Activated CD4-positive, alpha-beta T cell treated with anti-CD3 and anti-CD28 coated beads for 36 hours (primary cell): ENCODE data around the gene GATA6. TPM values are rescaled to one million over a fixed set of nuclear protein-coding genes. Genes with fewer than 3 reads are reported as not detected.

ENCODE experiments used
- ATAC-seq: fragments of 200-7000 bp; cut with Tn5 transposase; one replicate; pipeline ENCODE4 v1.10.0; 2021; ENCODE audit warnings: mild to moderate bottlenecking, moderate library complexity
- CTCF ChIA-PET: fragments of 350-600 bp; sonication (Branson Sonifier 250); formaldehyde crosslinking; loops from one replicate; lab custom pipeline; 2021; ENCODE audit warnings: antibody characterized with exemption; lab: Charles Lee
- POLR2A ChIA-PET: fragments of 350-600 bp; sonication (Branson Sonifier 250); formaldehyde crosslinking; loops from one replicate; lab custom pipeline; 2021; ENCODE audit warnings: antibody characterized with exemption, inconsistent platforms; lab: Charles Lee
- DNase-seq: peaks from one replicate; pipeline ENCODE4 v3.0.0-alpha.2; 2020
- H3K27ac Mint-ChIP-seq: one replicate; pipeline ENCODE4 v1.8.0; 2021; ENCODE audit warnings: mixed read lengths
- H3K27me3 Mint-ChIP-seq: one replicate; pipeline ENCODE4 v1.8.0; 2021; ENCODE audit warnings: mixed read lengths
- H3K36me3 Mint-ChIP-seq: one replicate; pipeline ENCODE4 v1.8.0; 2021; ENCODE audit warnings: low read depth, mixed read lengths
- H3K4me1 Mint-ChIP-seq: one replicate; pipeline ENCODE4 v1.8.0; 2021; ENCODE audit warnings: mixed read lengths
- H3K4me3 Mint-ChIP-seq: one replicate; pipeline ENCODE4 v1.8.0; 2021; ENCODE audit warnings: mild to moderate bottlenecking, moderate library complexity, mixed read lengths
- H3K9me3 Mint-ChIP-seq: one replicate; pipeline ENCODE4 v1.8.0; 2021; ENCODE audit warnings: low read depth, mixed read lengths
- intact Hi-C, 2 experiments: fragments of 100-400 bp; cut with DNase I in 1 of 2; cut with micrococcal nuclease in 1 of 2; formaldehyde crosslinking; loops; one replicate each; pipeline versions ENCODE4 v1.14.2 to v1.15.1; 2022 to 2024; cut with DNase I, micrococcal nuclease
- total RNA-seq, 2 experiments: library from RNA; stranded (reverse); gene quantifications; one replicate each; pipeline ENCODE4 v1.2.3, GENCODE V29; 2021

GATA6 gene
- total RNA-seq, 2 experiments from 2014 or later = not detected

GRCh38 chr18:22152093-22152492 is 17.3 kb upstream of the GATA6 start:
- no peaks in the 10 kb centered on the region for H3K9me3 Mint-ChIP-seq
- DNase-seq (no peak), ATAC-seq (no peak)
- no peaks in the 10 kb centered on the region for H3K4me1 Mint-ChIP-seq
- POLR2A ChIA-PET = no interaction called here
- CTCF ChIA-PET = no interaction called here
- intact Hi-C loops = no loop called here
- no peak overlapping the region for H3K4me3 Mint-ChIP-seq
- H3K36me3 Mint-ChIP-seq = no peaks in the 10 kb centered on the region
- H3K27me3 Mint-ChIP-seq = peaks cover 7% of the 10 kb centered on the region
- H3K27ac Mint-ChIP-seq = no peak overlapping the region

GRCh38 chr18:22153428-22153827 is 16.0 kb upstream of the GATA6 start:
- POLR2A ChIA-PET = no interaction called here
- Mint-ChIP-seq H3K9me3 (no peaks in the 10 kb centered on the region), H3K4me3 (no peak overlapping the region), H3K36me3 (no peaks in the 10 kb centered on the region), H3K4me1 (no peaks in the 10 kb centered on the region), H3K27me3 (peaks cover 8% of the 10 kb centered on the region), H3K27ac (no peak overlapping the region)
- intact Hi-C loops = no loop called here
- CTCF ChIA-PET = no interaction called here
- no peak for DNase-seq
- no peak for ATAC-seq

GRCh38 chr18:22155584-22155983 is 13.8 kb upstream of the GATA6 start:
- intact Hi-C loops = no loop called here
- H3K9me3 Mint-ChIP-seq = no peaks in the 10 kb centered on the region

GRCh38 chr18:22159014-22159413 is 10.4 kb upstream of the GATA6 start:
- ChIA-PET CTCF (no interaction called here), POLR2A (no interaction called here)
- Mint-ChIP-seq H3K4me1 (no peaks in the 10 kb centered on the region), H3K27ac (no peak overlapping the region), H3K27me3 (peaks cover 24% of the 10 kb centered on the region), H3K36me3 (no peaks in the 10 kb centered on the region), H3K4me3 (no peak overlapping the region), H3K9me3 (no peaks in the 10 kb centered on the region)
- intact Hi-C loops = no loop called here
- DNase-seq = no peak
- ATAC-seq = no peak

More at GRCh38 chr18:22155584-22155983, 13.8 kb upstream of the GATA6 start:
- H3K27me3 Mint-ChIP-seq = peaks cover 10% of the 10 kb centered on the region
- H3K4me1 Mint-ChIP-seq = no peaks in the 10 kb centered on the region
- no peak for ATAC-seq
- no peak for DNase-seq
- CTCF ChIA-PET = no interaction called here
- H3K4me3 Mint-ChIP-seq = no peak overlapping the region
- H3K27ac Mint-ChIP-seq = no peak overlapping the region
- no peaks in the 10 kb centered on the region for H3K36me3 Mint-ChIP-seq
- POLR2A ChIA-PET = no interaction called here

GRCh38 chr18:22161090-22161489 is 8.3 kb upstream of the GATA6 start:
- ATAC-seq = no peak
- Mint-ChIP-seq H3K9me3 (no peaks in the 10 kb centered on the region), H3K4me3 (no peak overlapping the region), H3K4me1 (peaks cover 2% of the 10 kb centered on the region), H3K27me3 (peaks cover 34% of the 10 kb centered on the region), H3K36me3 (no peaks in the 10 kb centered on the region), H3K27ac (no peak overlapping the region)
- ChIA-PET POLR2A (no interaction called here), CTCF (no interaction called here)
- no peak for DNase-seq
- intact Hi-C loops = loop anchor here in 1 of 2 experiments (10.0 kb wide), 2 partner anchors 166 to 254 kb away; partner anchors contain the start of gene CTAGE1

- intact Hi-C loops = loop anchor here in 1 of 2 experiments (1.0 to 10.0 kb wide), 3 partner anchors 13 to 251 kb away; partner anchors contain the start of gene CTAGE1
- Mint-ChIP-seq H3K27ac (no peak overlapping the region), H3K36me3 (no peaks in the 10 kb centered on the region), H3K4me3 (no peak overlapping the region), H3K4me1 (peaks cover 10% of the 10 kb centered on the region), H3K27me3 (peaks cover 55% of the 10 kb centered on the region), H3K9me3 (no peaks in the 10 kb centered on the region)
- ATAC-seq (no peak), DNase-seq (no peak)
- ChIA-PET CTCF (no interaction called here), POLR2A (no interaction called here)
Measured at GRCh38 chr18:22163416-22164161, 5.8 kb upstream of the GATA6 start.

GRCh38 chr18:22164337-22165048 is 4.9 kb upstream of the GATA6 start:
- intact Hi-C loops = loop anchor here (1.0 to 10.0 kb wide), 5 partner anchors 12 to 922 kb away; partner anchors contain the start of genes CTAGE1 (in 1 of the 2) and GREB1L (in 1 of the 2)
- peaks cover 60% of the 10 kb centered on the region for H3K27me3 Mint-ChIP-seq

GRCh38 chr18:22165049-22165602 is 4.3 kb upstream of the GATA6 start:
- no peaks in the 10 kb centered on the region for H3K9me3 Mint-ChIP-seq
- CTCF ChIA-PET = interaction anchor here (0.5 kb wide), 1 partner anchor 267 kb away, joined by 3 read pairs; no protein-coding TSS in a partner anchor
- H3K36me3 Mint-ChIP-seq = no peaks in the 10 kb centered on the region
- peaks cover 15% of the 10 kb centered on the region for H3K4me1 Mint-ChIP-seq
- H3K27me3 Mint-ChIP-seq = peaks cover 61% of the 10 kb centered on the region
- ATAC-seq = no peak
- intact Hi-C loops = loop anchor here (5.0 to 10.0 kb wide), 4 partner anchors 170 to 923 kb away; partner anchors contain the start of genes CTAGE1 (in 1 of the 2) and GREB1L (in 1 of the 2)
- no peak for DNase-seq
- POLR2A ChIA-PET = no interaction called here
- no peak overlapping the region for H3K4me3 Mint-ChIP-seq
- H3K27ac Mint-ChIP-seq = no peak overlapping the region

More at GRCh38 chr18:22164337-22165048, 4.9 kb upstream of the GATA6 start:
- Mint-ChIP-seq H3K4me1 (peaks cover 13% of the 10 kb centered on the region), H3K36me3 (no peaks in the 10 kb centered on the region), H3K9me3 (no peaks in the 10 kb centered on the region), H3K4me3 (no peak overlapping the region), H3K27ac (no peak overlapping the region)
- ATAC-seq (no peak), DNase-seq (no peak)
- POLR2A ChIA-PET = no interaction called here
- CTCF ChIA-PET = interaction anchor here (0.5 kb wide), 1 partner anchor 266 kb away, joined by 3 read pairs; no protein-coding TSS in a partner anchor

GRCh38 chr18:22165603-22166068 is 3.8 kb upstream of the GATA6 start:
- no peaks in the 10 kb centered on the region for H3K36me3 Mint-ChIP-seq
- peaks cover 19% of the 10 kb centered on the region for H3K4me1 Mint-ChIP-seq
- CTCF ChIA-PET = no interaction called here
- DNase-seq = no peak
- no peak overlapping the region for H3K4me3 Mint-ChIP-seq
- POLR2A ChIA-PET = no interaction called here
- H3K27ac Mint-ChIP-seq = no peak overlapping the region
- intact Hi-C loops = loop anchor here (2.0 to 10.0 kb wide), 5 partner anchors 171 to 923 kb away; partner anchors contain the start of genes CTAGE1 (in 1 of the 2) and GREB1L (in 1 of the 2)
- H3K9me3 Mint-ChIP-seq = no peaks in the 10 kb centered on the region
- no peak for ATAC-seq
- peaks cover 63% of the 10 kb centered on the region for H3K27me3 Mint-ChIP-seq

- ChIA-PET CTCF (no interaction called here), POLR2A (no interaction called here)
- no peak overlapping the region for H3K27ac Mint-ChIP-seq
- no peaks in the 10 kb centered on the region for H3K9me3 Mint-ChIP-seq
- no peak overlapping the region for H3K4me3 Mint-ChIP-seq
- H3K4me1 Mint-ChIP-seq = peaks cover 21% of the 10 kb centered on the region
- ATAC-seq (no peak), DNase-seq (no peak)
- peaks cover 64% of the 10 kb centered on the region for H3K27me3 Mint-ChIP-seq
- intact Hi-C loops = loop anchor here (2.0 to 10.0 kb wide), 5 partner anchors 172 to 924 kb away; partner anchors contain the start of genes CTAGE1 (in 1 of the 2) and GREB1L (in 1 of the 2)
- H3K36me3 Mint-ChIP-seq = no peaks in the 10 kb centered on the region
Measured at GRCh38 chr18:22166069-22166950, 3.1 kb upstream of the GATA6 start.
